ENCODE data around the gene S1PR5. TPM values are rescaled to one million over a fixed set of nuclear protein-coding genes. Genes with fewer than 3 reads are reported as not detected.

The S1PR5 gene
- total RNA-seq, 2 donors from 2014 or later = 1.2 to 5.1 TPM

DNA sequence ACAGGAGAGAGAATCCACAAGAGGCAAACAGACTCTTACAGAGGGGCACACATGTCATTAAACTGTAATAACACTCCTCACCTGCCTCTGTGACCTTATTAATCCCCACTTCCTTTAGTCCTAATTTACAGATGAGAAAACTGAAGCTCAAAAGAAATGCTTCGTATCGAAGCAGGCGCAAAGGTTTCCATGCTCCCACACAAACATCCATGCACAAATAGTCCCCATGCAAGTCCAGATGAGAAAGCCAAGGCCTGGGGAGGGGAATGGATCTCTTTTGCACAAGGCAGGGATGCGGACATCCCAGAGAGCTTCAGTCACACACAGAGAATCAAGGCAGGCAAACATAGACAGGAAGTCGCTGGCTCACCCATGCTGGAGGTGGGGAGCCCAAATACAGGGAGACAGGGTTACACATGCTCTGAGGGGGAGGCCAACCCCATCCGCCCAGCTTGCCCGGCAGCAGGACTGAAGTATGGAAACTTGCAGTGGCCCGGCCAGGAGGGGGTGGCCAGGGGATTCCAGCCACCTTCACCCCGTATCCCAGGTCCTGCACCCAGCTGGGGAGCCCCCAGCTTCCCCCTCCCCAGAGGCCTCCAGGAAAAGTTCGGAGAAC lies 468 bp downstream of the S1PR5 start:
- no peaks in the 10 kb centered on the region for H3K4me1 ChIP-seq (ENCODE audit: control insufficient read depth, insufficient read depth, low read length)
- DNase-seq = no peak
- Mint-ChIP-seq H3K9me3 (no peaks in the 10 kb centered on the region), H3K27ac (no peak overlapping the region), H3K36me3 (ENCODE audit: low read depth) (no peaks in the 10 kb centered on the region), H3K4me3 (peak overlapping the region; percentile 47), H3K4me1 (peaks cover 12% of the 10 kb centered on the region), H3K27me3 (ENCODE audit: insufficient read depth) (peaks cover 78% of the 10 kb centered on the region)
- no peaks in the 10 kb centered on the region for H3K36me3 ChIP-seq (ENCODE audit: control insufficient read depth, insufficient read depth, low read length)
- peak overlapping the region; percentile 79 for H3K4me3 ChIP-seq (ENCODE audit: low read length)
- peaks cover 79% of the 10 kb centered on the region for H3K27me3 ChIP-seq (ENCODE audit: control insufficient read depth, insufficient read depth, low read length, poor library complexity, severe bottlenecking)
- H3K27ac ChIP-seq (ENCODE audit: low read depth, low read length) = no peak overlapping the region
- WGBS, 2 experiments (ENCODE audit: insufficient coverage in 1 of 2, insufficient read length in 1 of 2) = 62 to 68% methylated on average over 5 to 10 of the region's 10 CpGs
- H3K9ac ChIP-seq (ENCODE audit: extremely low read depth, low read length, poor library complexity, severe bottlenecking) = no peak overlapping the region
- no peaks in the 10 kb centered on the region for H3K9me3 ChIP-seq (ENCODE audit: control insufficient read depth, low read length)
- TF ChIP-seq CTCF (conservative IDR thresholded peaks at IDR 0.05) = no peak

GRCh38 chr19:10516064-10516385 lies 1.2 kb downstream of the S1PR5 start:
- 96% methylated on average over 5 of the region's 5 CpGs; no CpG with 5 or more reads in 1 of the 2 experiments for WGBS, 2 experiments (ENCODE audit: insufficient coverage in 1 of 2, insufficient read length in 1 of 2)
- Histone ChIP-seq H3K9me3 (ENCODE audit: control insufficient read depth, low read length) (no peaks in the 10 kb centered on the region), H3K27me3 (ENCODE audit: control insufficient read depth, insufficient read depth, low read length, poor library complexity, severe bottlenecking) (peaks cover 80% of the 10 kb centered on the region), H3K36me3 (ENCODE audit: control insufficient read depth, insufficient read depth, low read length) (no peaks in the 10 kb centered on the region), H3K4me3 (ENCODE audit: low read length) (no peak overlapping the region), H3K4me1 (ENCODE audit: control insufficient read depth, insufficient read depth, low read length) (no peaks in the 10 kb centered on the region), H3K9ac (ENCODE audit: extremely low read depth, low read length, poor library complexity, severe bottlenecking) (no peak overlapping the region), H3K27ac (ENCODE audit: low read depth, low read length) (no peak overlapping the region)
- Mint-ChIP-seq H3K4me3 (no peak overlapping the region), H3K9me3 (no peaks in the 10 kb centered on the region), H3K27me3 (ENCODE audit: insufficient read depth) (peaks cover 86% of the 10 kb centered on the region), H3K36me3 (ENCODE audit: low read depth) (no peaks in the 10 kb centered on the region), H3K27ac (no peak overlapping the region), H3K4me1 (peaks cover 12% of the 10 kb centered on the region)
- TF ChIP-seq CTCF (conservative IDR thresholded peaks at IDR 0.05) = no peak
- no peak for DNase-seq

DNA sequence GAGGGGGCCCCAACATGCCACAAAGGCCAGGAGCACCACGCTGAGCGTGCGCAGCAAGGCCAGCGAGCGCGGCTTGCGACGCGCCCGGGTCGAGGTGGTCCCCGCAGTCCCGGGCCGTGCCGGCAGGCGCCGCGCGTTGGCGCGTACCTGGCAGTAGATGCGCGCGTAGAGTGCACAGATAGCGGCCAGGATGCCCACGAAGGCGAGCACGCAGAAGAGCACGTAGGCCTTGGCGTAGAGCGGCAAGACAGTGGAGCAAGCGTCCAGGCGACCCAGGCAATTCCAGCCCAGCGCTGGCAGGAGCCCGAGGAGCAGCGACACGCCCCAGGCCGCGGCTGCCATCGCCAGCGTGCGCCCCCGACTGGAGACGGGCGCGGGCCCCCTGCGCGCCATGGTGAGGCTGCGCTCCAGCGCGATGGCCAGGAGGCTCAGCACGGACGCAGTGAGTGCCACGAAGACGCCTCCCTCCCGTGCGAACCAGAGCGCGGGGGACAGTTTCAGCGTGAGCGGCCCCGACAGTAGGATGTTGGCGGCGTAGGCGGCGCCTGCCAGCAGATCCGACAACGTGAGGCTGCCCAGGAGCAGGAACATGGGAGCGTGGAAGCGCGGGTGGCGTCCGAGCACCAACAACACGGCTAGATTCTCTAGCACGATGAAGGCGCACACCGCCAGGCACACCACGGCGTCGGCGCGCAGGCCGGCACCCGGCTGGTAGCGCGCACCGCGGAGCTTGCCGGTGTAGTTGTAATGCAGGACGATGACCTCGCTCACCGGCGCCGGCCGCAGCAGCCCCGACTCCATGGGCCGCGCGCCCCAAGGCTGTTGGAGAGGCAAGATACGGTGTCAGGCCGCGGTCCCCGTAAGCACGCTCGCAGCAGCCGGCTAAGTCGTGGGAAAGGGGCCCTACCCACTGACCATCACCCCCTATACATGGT lies 2.8 kb downstream of the S1PR5 start:
- WGBS, 2 experiments (ENCODE audit: insufficient coverage in 1 of 2, insufficient read length in 1 of 2) = 14 to 21% methylated on average over 39 to 101 of the region's 107 CpGs
- TF ChIP-seq CTCF (conservative IDR thresholded peaks at IDR 0.05) = peak; percentile 64
- DNase-seq = peak; percentile 89
- H3K27ac Mint-ChIP-seq = no peak overlapping the region
- Histone ChIP-seq H3K4me3 (ENCODE audit: low read length) (peak overlapping the region; percentile 45), H3K27me3 (ENCODE audit: control insufficient read depth, insufficient read depth, low read length, poor library complexity, severe bottlenecking) (peaks cover 77% of the 10 kb centered on the region), H3K4me1 (ENCODE audit: control insufficient read depth, insufficient read depth, low read length) (no peaks in the 10 kb centered on the region), H3K27ac (ENCODE audit: low read depth, low read length) (no peak overlapping the region), H3K36me3 (ENCODE audit: control insufficient read depth, insufficient read depth, low read length) (no peaks in the 10 kb centered on the region), H3K9me3 (ENCODE audit: control insufficient read depth, low read length) (no peaks in the 10 kb centered on the region), H3K9ac (ENCODE audit: extremely low read depth, low read length, poor library complexity, severe bottlenecking) (no peak overlapping the region)
- H3K4me3 Mint-ChIP-seq = peak overlapping the region; percentile 35
- H3K9me3 Mint-ChIP-seq = no peaks in the 10 kb centered on the region
- peaks cover 12% of the 10 kb centered on the region for H3K4me1 Mint-ChIP-seq
- peaks cover 80% of the 10 kb centered on the region for H3K27me3 Mint-ChIP-seq (ENCODE audit: insufficient read depth)
- H3K36me3 Mint-ChIP-seq (ENCODE audit: low read depth) = no peaks in the 10 kb centered on the region
